Left ventricle myocardium inferior (tissue), 1 donor: ENCODE measurements around the gene ECEL1. TPM values are rescaled to one million over a fixed set of nuclear protein-coding genes. Genes with fewer than 3 reads are reported as not detected.

ENCODE experiments used
- DNase-seq: peaks from one replicate; pipeline ENCODE4 v3.0.0-alpha.2; 2020
- H3K27ac ChIP-seq: fragments of 200-600 bp; replicated peaks from 2 replicates; pipeline ENCODE4 v1.8.0; 2021
- H3K27me3 ChIP-seq: fragments of 200-600 bp; 2 replicates; pipeline ENCODE4 v1.8.0; 2021; ENCODE audit warnings: low read depth
- H3K36me3 ChIP-seq: fragments of 200-600 bp; 2 replicates; pipeline ENCODE4 v1.8.0; 2021
- H3K4me1 ChIP-seq: fragments of 200-600 bp; 2 replicates; pipeline ENCODE4 v1.8.0; 2021
- H3K4me3 ChIP-seq: fragments of 200-600 bp; 2 replicates; pipeline ENCODE4 v1.8.0; 2021; ENCODE audit warnings: mild to moderate bottlenecking, moderate library complexity
- H3K9me3 ChIP-seq: fragments of 200-600 bp; replicated peaks from 2 replicates; pipeline ENCODE4 v1.8.0; 2021
- intact Hi-C: fragments of 100-400 bp; cut with micrococcal nuclease; formaldehyde crosslinking; loops from one replicate; pipeline ENCODE4 v1.11.0; 2022
- total RNA-seq: library from RNA; stranded (reverse); fragmentation: NEBNext Ultra II Directional; extraction: Animal tissue kit (Norgen Biotek cat#: 25700); gene quantifications from one replicate; pipeline ENCODE4 v1.2.1, GENCODE V29; 2021
- TF ChIP-seq, protein P1 (sequence below): fragments of 200-600 bp; IDR thresholded peaks from 2 replicates; pipeline ENCODE4 v1.8.0; 2021; ENCODE audit warnings: antibody characterized with exemption, mild to moderate bottlenecking, borderline replicate concordance
- donor health status: DM: no; HTN: yes; CAD: no; lungs with severe emphysema.

Gene ECEL1
- total RNA-seq, 1 donor from 2014 or later, result not detected

DNA sequence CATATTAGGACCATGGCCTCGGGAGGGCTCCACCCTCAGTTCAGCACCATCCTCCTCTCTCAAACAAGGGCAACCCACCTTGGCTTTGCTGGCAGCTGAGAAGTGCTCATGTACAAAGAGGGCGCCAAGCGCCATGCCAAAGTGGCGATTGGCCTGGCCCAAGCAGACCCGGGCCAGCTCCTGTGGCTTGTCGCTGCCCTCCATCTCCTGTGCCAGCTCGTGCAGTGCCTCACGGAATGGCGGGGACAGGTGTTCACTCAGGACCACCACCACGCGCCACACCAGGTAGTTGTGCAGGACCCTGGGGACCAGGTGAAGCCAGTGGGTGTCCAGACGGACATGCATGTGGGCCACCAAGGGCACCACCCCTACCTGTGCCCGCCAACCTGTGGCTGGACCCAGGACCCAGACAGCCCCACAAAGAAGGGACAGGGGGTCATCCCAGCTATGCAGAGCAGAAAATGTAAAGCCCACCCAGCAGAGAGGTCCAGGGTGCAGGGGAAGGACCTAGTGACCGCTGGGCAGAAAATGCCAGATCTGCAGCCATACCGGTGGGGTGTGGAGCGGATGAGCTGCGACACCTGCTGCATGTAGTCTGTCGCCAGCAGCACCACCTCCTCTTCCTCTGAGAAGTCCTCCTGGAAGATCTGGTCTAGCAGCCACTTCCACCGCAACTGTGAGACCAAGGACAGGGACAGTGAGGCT, 3.6 kb downstream of the ECEL1 start:
- intact Hi-C loops, result no loop called here
- Histone ChIP-seq H3K9me3 (no peaks in the 10 kb centered on the region), H3K27ac (no peak overlapping the region), H3K36me3 (no peaks in the 10 kb centered on the region), H3K4me1 (peaks cover 19% of the 10 kb centered on the region), H3K27me3 (peaks cover 100% of the 10 kb centered on the region), H3K4me3 (no peak overlapping the region)
- TF ChIP-seq, protein P1, sequence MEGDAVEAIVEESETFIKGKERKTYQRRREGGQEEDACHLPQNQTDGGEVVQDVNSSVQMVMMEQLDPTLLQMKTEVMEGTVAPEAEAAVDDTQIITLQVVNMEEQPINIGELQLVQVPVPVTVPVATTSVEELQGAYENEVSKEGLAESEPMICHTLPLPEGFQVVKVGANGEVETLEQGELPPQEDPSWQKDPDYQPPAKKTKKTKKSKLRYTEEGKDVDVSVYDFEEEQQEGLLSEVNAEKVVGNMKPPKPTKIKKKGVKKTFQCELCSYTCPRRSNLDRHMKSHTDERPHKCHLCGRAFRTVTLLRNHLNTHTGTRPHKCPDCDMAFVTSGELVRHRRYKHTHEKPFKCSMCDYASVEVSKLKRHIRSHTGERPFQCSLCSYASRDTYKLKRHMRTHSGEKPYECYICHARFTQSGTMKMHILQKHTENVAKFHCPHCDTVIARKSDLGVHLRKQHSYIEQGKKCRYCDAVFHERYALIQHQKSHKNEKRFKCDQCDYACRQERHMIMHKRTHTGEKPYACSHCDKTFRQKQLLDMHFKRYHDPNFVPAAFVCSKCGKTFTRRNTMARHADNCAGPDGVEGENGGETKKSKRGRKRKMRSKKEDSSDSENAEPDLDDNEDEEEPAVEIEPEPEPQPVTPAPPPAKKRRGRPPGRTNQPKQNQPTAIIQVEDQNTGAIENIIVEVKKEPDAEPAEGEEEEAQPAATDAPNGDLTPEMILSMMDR, result no peak
- peak; percentile 9 for DNase-seq

DNA sequence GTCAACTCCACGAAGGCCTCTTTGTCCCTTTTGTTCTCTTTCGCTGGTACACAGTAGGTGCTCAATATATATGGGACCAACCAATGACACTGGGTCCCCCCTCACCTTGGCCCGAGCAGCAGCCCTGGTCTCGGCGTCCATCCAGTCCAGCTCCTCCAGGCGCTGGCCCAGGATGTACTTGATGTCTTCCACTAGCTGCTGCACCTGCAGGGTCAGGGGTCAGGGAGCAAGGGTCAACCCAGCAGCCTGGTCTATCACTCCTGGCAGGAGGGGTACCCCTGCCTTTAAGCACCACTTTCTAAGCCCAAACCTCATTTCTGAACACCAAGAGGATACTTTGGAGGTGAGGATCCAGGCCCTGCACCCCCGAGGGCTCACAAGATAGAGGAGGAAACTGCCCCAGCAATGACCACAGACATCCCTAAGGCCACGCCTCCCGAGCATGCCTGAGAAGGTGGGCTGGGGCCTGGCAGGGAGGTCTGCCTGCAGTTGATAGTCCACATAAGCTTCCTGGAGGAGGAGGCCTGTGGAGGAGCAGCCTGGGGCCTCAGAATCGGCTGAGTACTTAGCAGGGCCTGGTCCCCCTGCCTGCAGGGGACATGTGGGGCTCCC, 4.2 kb downstream of the ECEL1 start:
- intact Hi-C loops, result no loop called here
- H3K9me3 ChIP-seq, result no peaks in the 10 kb centered on the region
- peak; percentile 6 for DNase-seq
- H3K4me1 ChIP-seq, result peaks cover 19% of the 10 kb centered on the region
- no peaks in the 10 kb centered on the region for H3K36me3 ChIP-seq
- TF ChIP-seq, protein P1, result no peak
- no peak overlapping the region for H3K27ac ChIP-seq
- peaks cover 100% of the 10 kb centered on the region for H3K27me3 ChIP-seq
- H3K4me3 ChIP-seq, result no peak overlapping the region

DNA sequence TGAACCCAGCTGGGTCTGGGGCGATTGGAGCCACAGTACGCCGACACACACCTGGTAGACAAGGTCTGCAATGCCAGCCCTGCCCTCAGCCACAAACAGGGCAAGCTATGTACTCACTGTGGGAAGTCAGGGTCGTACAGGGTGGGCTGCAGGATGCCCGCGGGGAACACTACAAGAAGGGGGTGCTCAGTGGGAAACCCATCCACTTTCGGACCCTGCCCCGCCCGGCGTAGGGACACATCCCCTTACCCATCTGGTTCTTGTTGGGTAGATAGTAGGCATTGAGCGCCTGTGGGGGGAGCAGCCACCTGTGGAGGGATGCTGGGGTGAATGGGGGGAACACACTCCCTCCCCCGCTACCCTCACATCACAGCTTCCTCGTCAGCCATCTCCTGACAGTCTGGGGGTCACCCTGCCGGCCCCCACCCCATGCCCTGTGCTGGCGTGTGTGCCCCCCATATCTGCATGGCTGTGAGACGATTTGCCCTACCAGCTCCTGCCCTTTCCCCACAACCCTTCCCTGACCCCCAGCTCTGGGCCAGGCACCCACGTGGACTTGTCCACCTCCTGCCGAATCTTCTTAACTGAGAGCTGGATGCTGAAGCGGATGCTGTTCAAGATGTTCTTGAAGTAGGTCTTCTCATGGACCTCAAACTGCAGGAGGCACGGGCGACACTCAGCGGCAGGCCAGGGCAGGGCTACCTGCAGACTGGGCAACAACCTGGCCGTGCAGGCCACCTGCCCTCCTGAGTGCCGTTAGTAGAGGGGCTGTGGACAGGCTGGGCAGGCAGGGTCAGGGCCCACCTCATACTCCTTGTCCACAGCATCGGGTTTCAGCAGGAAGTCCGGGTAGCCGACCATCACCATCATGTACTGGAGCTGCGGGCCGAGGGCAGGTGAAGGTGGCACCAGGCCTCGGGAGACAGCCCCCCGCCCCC, 5.1 kb downstream of the ECEL1 start:
- Histone ChIP-seq H3K9me3 (no peaks in the 10 kb centered on the region), H3K27ac (no peak overlapping the region), H3K36me3 (no peaks in the 10 kb centered on the region), H3K4me3 (no peak overlapping the region), H3K4me1 (peaks cover 19% of the 10 kb centered on the region), H3K27me3 (peaks cover 96% of the 10 kb centered on the region)
- TF ChIP-seq, protein P1, result no peak
- DNase-seq, result peak; percentile 9
- intact Hi-C loops, result no loop called here

DNA sequence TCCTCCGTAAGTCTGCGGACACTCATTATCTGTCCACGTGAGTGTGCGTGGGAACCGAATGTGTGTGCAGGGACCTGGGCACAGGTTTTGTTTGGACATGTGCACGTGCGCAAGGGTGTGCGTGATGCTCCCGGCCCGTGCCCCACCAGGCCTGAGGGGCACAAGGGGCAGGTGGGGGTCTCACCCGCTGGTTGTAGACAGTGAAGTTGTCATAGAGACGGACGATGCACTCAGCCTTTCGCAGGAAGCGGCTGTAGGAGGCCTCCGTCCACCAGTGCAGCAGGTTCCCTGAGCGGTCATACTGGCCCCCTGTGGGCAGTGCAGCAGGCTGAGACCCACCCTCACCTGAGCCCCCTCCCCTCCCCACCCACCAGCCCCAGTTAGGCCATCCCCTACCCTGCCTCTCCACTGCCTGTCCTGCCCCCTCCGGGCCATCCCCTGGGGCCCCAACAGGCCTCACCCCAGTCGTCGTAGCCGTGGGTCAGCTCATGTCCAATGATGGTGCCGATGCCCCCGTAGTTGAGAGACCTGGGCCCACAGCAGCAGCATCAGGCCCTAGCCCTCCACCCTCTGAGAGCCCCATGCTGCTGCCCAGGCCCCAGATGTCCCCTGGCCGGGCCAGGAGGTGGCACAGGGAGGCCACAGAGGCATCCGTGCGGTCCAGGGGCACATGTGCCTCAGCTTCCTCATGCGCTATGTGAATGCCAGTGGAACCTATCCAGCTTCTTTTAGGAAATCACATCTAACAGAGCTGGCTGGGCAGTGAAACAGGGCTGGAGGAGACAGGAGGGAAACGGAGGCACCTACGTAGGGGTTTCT, 6.1 kb downstream of the ECEL1 start:
- Histone ChIP-seq H3K4me1 (peaks cover 10% of the 10 kb centered on the region), H3K4me3 (no peak overlapping the region), H3K9me3 (no peaks in the 10 kb centered on the region), H3K27ac (no peak overlapping the region), H3K36me3 (no peaks in the 10 kb centered on the region), H3K27me3 (peaks cover 96% of the 10 kb centered on the region)
- peak; percentile 6 for DNase-seq
- intact Hi-C loops, result no loop called here
- TF ChIP-seq, protein P1, result no peak
